HepG2 (cell line): ENCODE data around the gene CHD2. TPM values are rescaled to one million over a fixed set of nuclear protein-coding genes. Genes with fewer than 3 reads are reported as not detected.

ENCODE experiments used
- ARID4A ChIP-seq: sonication (generic); formaldehyde crosslinking; IDR thresholded peaks from 2 replicates; pipeline ENCODE4 v1.5.0; 2020; ENCODE audit warnings: mild to moderate bottlenecking, missing genetic modification reagents, borderline replicate concordance
- CTCF ChIP-seq: sonication (generic); formaldehyde crosslinking; IDR thresholded peaks from 2 replicates; pipeline ENCODE4 v1.5.0; 2020; ENCODE audit warnings: mild to moderate bottlenecking, missing genetic modification reagents, moderate library complexity
- DBP ChIP-seq: sonication (generic); formaldehyde crosslinking; IDR thresholded peaks from 2 replicates; pipeline ENCODE4 v1.4.0; 2020; ENCODE audit warnings: missing genetic modification reagents; ENCODE audit errors: not compliant biosample characterization
- EP300 ChIP-seq, 3 experiments: sonication (generic) in 1 of 3; formaldehyde crosslinking in 1 of 3; IDR thresholded peaks; 2 replicates each; pipeline versions ENCODE4 v1.5.1 to v1.6.1; 2011 to 2020; ENCODE audit warnings: low read depth in 2 of 3, low read length in 2 of 3, borderline replicate concordance in 1 of 3, improper control_type of control experiment in 1 of 3, mild to moderate bottlenecking in 1 of 3, missing genetic modification reagents in 1 of 3, moderate library complexity in 1 of 3
- MIER3 ChIP-seq: IDR thresholded peaks from 2 replicates; pipeline ENCODE4 v1.6.1; 2016; ENCODE audit warnings: missing compliant biosample characterization, borderline replicate concordance
- NR2F6 ChIP-seq, 2 experiments: IDR thresholded peaks; 2 replicates each; pipeline ENCODE4 v1.6.1; 2016; ENCODE audit warnings: antibody characterized with exemption in 1 of 2, mild to moderate bottlenecking in 1 of 2
- XRCC5 ChIP-seq: fragments of 200-400 bp; formaldehyde crosslinking; optimal IDR thresholded peaks from 2 replicates; pipeline ENCODE3; 2017; ENCODE audit warnings: mild to moderate bottlenecking, low read length
- ZNF121 ChIP-seq: sonication (generic); formaldehyde crosslinking; IDR thresholded peaks from 2 replicates; pipeline ENCODE4 v1.5.0; 2020; ENCODE audit warnings: mild to moderate bottlenecking, missing genetic modification reagents
- ZNF224 ChIP-seq: sonication (generic); formaldehyde crosslinking; IDR thresholded peaks from 2 replicates; pipeline ENCODE4 v1.5.0; 2020; ENCODE audit warnings: mild to moderate bottlenecking, missing genetic modification reagents
- ZNF230 ChIP-seq: sonication (generic); formaldehyde crosslinking; IDR thresholded peaks from 2 replicates; pipeline ENCODE4 v1.4.0; 2020; ENCODE audit warnings: mild to moderate bottlenecking, missing genetic modification reagents
- ZNF337 ChIP-seq: sonication (generic); formaldehyde crosslinking; IDR thresholded peaks from 2 replicates; pipeline ENCODE4 v1.5.1; 2020; ENCODE audit warnings: missing genetic modification reagents, low read depth, mild to moderate bottlenecking, borderline replicate concordance
- ZNF460 ChIP-seq: sonication (generic); formaldehyde crosslinking; IDR thresholded peaks from 2 replicates; pipeline ENCODE4 v1.5.1; 2020; ENCODE audit warnings: missing genetic modification reagents, mild to moderate bottlenecking, borderline replicate concordance
- ZNF512 ChIP-seq: sonication (generic); formaldehyde crosslinking; IDR thresholded peaks from 2 replicates; pipeline ENCODE4 v1.4.0; 2020; ENCODE audit warnings: mild to moderate bottlenecking, missing genetic modification reagents
- ZNF605 ChIP-seq: sonication (generic); formaldehyde crosslinking; IDR thresholded peaks from 2 replicates; pipeline ENCODE4 v1.8.0; 2022; ENCODE audit warnings: mild to moderate bottlenecking, missing genetic modification reagents
- ZNF670 ChIP-seq: sonication (generic); formaldehyde crosslinking; IDR thresholded peaks from 2 replicates; pipeline ENCODE4 v1.8.0; 2022; ENCODE audit warnings: mild to moderate bottlenecking, missing genetic modification reagents, borderline replicate concordance
- polyA plus RNA-seq, 8 experiments: library from polyadenylated mRNA; depleted of rRNA in 3 of 8; stranded (reverse) in 7 of 8; unstranded in 1 of 8; fragments of >200 nt; fragmentation: Illumina TruSeq in 4 of 8; extraction: Trizol in 4 of 8; gene quantifications; 2 replicates each; pipeline versions ENCODE4 v1.2.1 to v1.2.3, GENCODE V29; 2011 to 2016; ENCODE audit warnings: low read depth in 4 of 8, missing spikeins in 1 of 8, mixed read lengths in 1 of 8; ENCODE audit not compliant: insufficient read depth in 1 of 8
- total RNA-seq, 5 experiments: library from RNA; depleted of rRNA; stranded (reverse); fragments of >200 nt; fragmentation: Illumina TruSeq; extraction: Trizol; gene quantifications; 2 replicates each; pipeline ENCODE4 v1.2.3, GENCODE V29; 2016; ENCODE audit warnings: low read depth in 1 of 5

Gene CHD2
- total and polyA plus RNA-seq, 2 of the 13 experiments (the other 11 are each of a cell fraction or from before 2014, with no cell fraction given), result 54.0 to 54.1 TPM

- TF ChIP-seq ARID4A (CRISPR knock-in tag) (peak; percentile 85), ZNF121 (CRISPR knock-in tag) (peak; percentile 85), ZNF224 (CRISPR knock-in tag) (no peak), DBP (CRISPR knock-in tag) (peak; percentile 92), NR2F6 (IDR thresholded peaks at IDR 0.05) (no peak), NR2F6 (CRISPR knock-in tag; IDR thresholded peaks at IDR 0.05) (peak; percentile 69; the same call in 1 of the 2 replicates), EP300 (IDR thresholded peaks at IDR 0.05; ENCODE audit: low read depth in 2 of 2, low read length in 2 of 2) (peak in 1 of 2 experiments; percentile 54; a peak in 1 of 4 replicates), EP300 (CRISPR knock-in tag; IDR thresholded peaks at IDR 0.05; ENCODE audit: borderline replicate concordance) (peak; percentile 63; the same call in 1 of the 2 replicates), CTCF (no peak; the same call in 1 of the 2 replicates), ZNF230 (CRISPR knock-in tag) (0 out of 2 replicates have a peak, but pooled peaks have one; percentile 30), ZNF605 (CRISPR knock-in tag) (peak; percentile 92), XRCC5 (peak; percentile 87), MIER3 (peak; percentile 96), ZNF512 (CRISPR knock-in tag) (no peak), ZNF670 (peak; percentile 66), ZNF337 (no peak), ZNF460 (peak; percentile 9; the same call in 1 of the 2 replicates)
Observed at GRCh38 chr15:92903966-92904721, 4.0 kb downstream of the CHD2 start (continued).
